ENCODE data around the gene ARHGAP10.

DNA sequence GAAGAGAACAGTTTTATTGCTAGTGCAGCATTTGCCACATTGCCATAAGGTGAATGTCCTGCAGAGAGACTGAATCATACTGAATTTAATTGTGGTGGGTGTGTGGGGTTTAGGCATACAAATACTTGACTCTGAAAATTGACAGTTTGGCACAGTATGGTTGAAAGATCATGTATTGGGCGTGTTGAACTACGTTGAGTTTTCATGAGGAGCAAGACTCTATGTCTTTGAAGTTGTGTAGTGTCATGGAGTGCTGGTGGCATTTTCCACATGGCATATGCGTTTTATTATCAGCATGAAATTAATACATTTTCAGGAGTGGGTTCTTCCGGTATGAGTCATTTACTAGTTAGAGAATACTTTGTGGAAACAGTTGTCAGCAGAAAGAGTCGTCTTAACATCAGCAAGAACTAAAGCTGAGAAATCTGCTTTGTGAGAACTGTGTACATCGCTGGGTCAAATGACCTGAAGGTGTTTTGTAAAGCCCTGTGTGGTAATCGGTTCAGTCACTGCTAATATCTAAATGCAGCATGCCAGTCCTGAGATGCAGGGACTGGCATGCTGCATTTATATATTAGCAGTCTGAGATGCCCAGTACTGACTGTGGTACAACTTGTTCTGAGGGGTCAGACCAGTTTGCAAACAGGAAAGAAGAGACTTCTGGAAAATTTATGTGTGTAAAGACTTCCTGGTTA, 50.3 kb downstream of the ARHGAP10 start:
- TF ChIP-seq POLR2AphosphoS5 (IDR thresholded peaks at IDR 0.05; ENCODE audit: low read depth, low read length) (no peak), POLR2A (IDR thresholded peaks at IDR 0.05; ENCODE audit: low read depth, low read length) (no peak)
